GM23338 (cell line): ENCODE measurements around the gene ERBB3.

Experiments
- CREB1 ChIP-seq: fragments of 250-450 bp; sonication (Bioruptor Pico); IDR thresholded peaks from 2 replicates; pipeline ENCODE4 v1.5.0; 2020; ENCODE audit warnings: low read depth, mild to moderate bottlenecking, moderate library complexity
- CTCF ChIP-seq, 2 experiments: fragments of 200-600 bp in 1 of 2; sonication (generic) in 1 of 2; conservative IDR thresholded peaks; 2 replicates each; pipeline versions ENCODE4 v1.5.1 to v1.6.1; 2016 to 2017; ENCODE audit warnings: antibody characterized with exemption in 2 of 2, low read depth in 2 of 2, mild to moderate bottlenecking in 2 of 2, moderate library complexity in 1 of 2
- ETS1 ChIP-seq: IDR thresholded peaks from 2 replicates; pipeline ENCODE4 v1.6.1; 2016; ENCODE audit warnings: antibody characterized with exemption
- EZH2 ChIP-seq: fragments of 200-600 bp; sonication (generic); IDR thresholded peaks from one replicate; pipeline ENCODE4 v1.8.0; 2017; ENCODE audit warnings: antibody characterized with exemption, mild to moderate bottlenecking, low read depth; ENCODE audit not compliant: unreplicated experiment
- EZH2phosphoT487 ChIP-seq: fragments of 200-600 bp; sonication (generic); IDR thresholded peaks from one replicate; pipeline ENCODE4 v1.8.1; 2018; ENCODE audit warnings: antibody characterized with exemption; ENCODE audit not compliant: unreplicated experiment
- JUNB ChIP-seq: IDR thresholded peaks from one replicate; pipeline ENCODE4 v1.6.1; 2016; ENCODE audit warnings: antibody characterized with exemption; ENCODE audit not compliant: unreplicated experiment
- NANOG ChIP-seq: IDR thresholded peaks from 2 replicates; pipeline ENCODE4 v1.6.1; 2016; ENCODE audit warnings: antibody characterized with exemption, borderline replicate concordance
- POLR2AphosphoS5 ChIP-seq: IDR thresholded peaks from 2 replicates; pipeline ENCODE4 v1.6.1; 2016; ENCODE audit warnings: antibody characterized with exemption, low read depth
- REST ChIP-seq: IDR thresholded peaks from one replicate; pipeline ENCODE4 v1.6.1; 2018; ENCODE audit warnings: antibody characterized with exemption; ENCODE audit not compliant: unreplicated experiment
- ZNF114 ChIP-seq: fragments of 250-450 bp; sonication (Bioruptor Pico); IDR thresholded peaks from 2 replicates; pipeline ENCODE4 v1.5.0; 2020; ENCODE audit warnings: mild to moderate bottlenecking, moderate library complexity

- TF ChIP-seq CTCF (conservative IDR thresholded peaks at IDR 0.05; ENCODE audit: low read depth in 2 of 2) = no peak
- TF ChIP-seq EZH2phosphoT487 = no peak
- no peak for TF ChIP-seq CREB1 (CRISPR knock-in tag)
- TF ChIP-seq REST = no peak
- TF ChIP-seq EZH2 = no peak
- TF ChIP-seq JUNB = no peak
- no peak for TF ChIP-seq POLR2AphosphoS5
- no peak for TF ChIP-seq ZNF114 (CRISPR knock-in tag)
- TF ChIP-seq NANOG = no peak
- TF ChIP-seq ETS1 = no peak
Measured at GRCh38 chr12:56042843-56043242, 37.1 kb upstream of the ERBB3 start.
